ENCODE results near the gene RGS6. TPM values are rescaled to one million over a fixed set of nuclear protein-coding genes. Genes with fewer than 3 reads are reported as not detected.

Gene RGS6
- total RNA-seq, 2 experiments from 2014 or later: not detected

DNA sequence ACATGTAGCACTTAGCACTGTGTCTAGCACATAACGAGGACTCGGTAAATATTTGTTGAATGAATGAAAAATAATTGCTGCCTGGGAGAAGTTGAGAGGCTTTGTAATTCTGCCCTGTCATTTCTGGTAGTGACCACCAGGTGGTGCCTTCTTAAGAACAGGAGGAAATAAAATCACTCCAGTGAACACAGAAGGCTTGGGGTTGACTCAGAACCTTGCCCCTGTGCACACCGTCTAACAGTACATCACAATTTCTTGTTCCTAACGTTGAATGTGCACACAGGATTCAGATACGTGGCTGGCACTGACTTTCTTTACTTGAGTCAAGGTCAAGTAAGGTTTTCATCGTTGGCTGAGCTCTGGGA lies 91.8 kb downstream of the RGS6 start:
- intact Hi-C loops (cut with micrococcal nuclease): loop anchor here (5.0 kb wide), 1 partner anchor 398 kb away; no protein-coding TSS in a partner anchor
- Mint-ChIP-seq H3K36me3 (ENCODE audit: low read depth) (no peaks in the 10 kb centered on the region), H3K9me3 (no peaks in the 10 kb centered on the region), H3K4me3 (no peak overlapping the region), H3K27ac (no peak overlapping the region), H3K4me1 (ENCODE audit: low read depth) (peaks cover 5% of the 10 kb centered on the region), H3K27me3 (peaks cover 18% of the 10 kb centered on the region)
- ChIA-PET POLR2A (no interaction called here), CTCF (interaction anchor here (0.8 to 2.3 kb wide), 17 partner anchors 11 to 453 kb away, joined by 3 to 9 read pairs (median 3); partner anchors contain the start of gene RGS6)
- ATAC-seq (peak; percentile 94), DNase-seq (peak; percentile 65)
- TF ChIP-seq, protein P1, sequence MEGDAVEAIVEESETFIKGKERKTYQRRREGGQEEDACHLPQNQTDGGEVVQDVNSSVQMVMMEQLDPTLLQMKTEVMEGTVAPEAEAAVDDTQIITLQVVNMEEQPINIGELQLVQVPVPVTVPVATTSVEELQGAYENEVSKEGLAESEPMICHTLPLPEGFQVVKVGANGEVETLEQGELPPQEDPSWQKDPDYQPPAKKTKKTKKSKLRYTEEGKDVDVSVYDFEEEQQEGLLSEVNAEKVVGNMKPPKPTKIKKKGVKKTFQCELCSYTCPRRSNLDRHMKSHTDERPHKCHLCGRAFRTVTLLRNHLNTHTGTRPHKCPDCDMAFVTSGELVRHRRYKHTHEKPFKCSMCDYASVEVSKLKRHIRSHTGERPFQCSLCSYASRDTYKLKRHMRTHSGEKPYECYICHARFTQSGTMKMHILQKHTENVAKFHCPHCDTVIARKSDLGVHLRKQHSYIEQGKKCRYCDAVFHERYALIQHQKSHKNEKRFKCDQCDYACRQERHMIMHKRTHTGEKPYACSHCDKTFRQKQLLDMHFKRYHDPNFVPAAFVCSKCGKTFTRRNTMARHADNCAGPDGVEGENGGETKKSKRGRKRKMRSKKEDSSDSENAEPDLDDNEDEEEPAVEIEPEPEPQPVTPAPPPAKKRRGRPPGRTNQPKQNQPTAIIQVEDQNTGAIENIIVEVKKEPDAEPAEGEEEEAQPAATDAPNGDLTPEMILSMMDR (IDR thresholded peaks at IDR 0.05): peak; percentile 70

DNA sequence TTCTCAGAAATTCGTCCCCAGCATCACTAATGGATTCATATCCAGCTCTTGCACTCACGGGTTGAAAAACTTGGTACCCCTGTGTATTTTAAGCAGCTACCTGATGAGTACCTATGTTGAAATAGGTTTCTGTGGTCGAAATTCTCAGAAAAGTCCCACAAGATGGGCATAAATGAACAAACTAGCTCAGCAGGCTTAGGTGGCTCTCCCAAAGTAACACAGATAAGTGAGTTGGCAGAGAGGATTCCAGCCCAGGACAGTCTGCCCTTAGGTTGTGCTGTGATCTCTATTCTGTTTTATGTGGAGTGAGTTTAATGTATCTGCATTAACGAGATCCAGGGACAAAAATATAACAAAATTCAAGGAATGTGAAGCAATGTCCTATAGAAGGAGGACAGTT lies 92.3 kb downstream of the RGS6 start:
- ChIA-PET CTCF (interaction anchor here (0.7 to 2.1 kb wide), 11 partner anchors 15 to 409 kb away, joined by 3 to 9 read pairs (median 3); partner anchors contain the start of gene RGS6), POLR2A (no interaction called here)
- intact Hi-C loops (cut with micrococcal nuclease): loop anchor here (5.0 kb wide), 1 partner anchor 398 kb away; no protein-coding TSS in a partner anchor
- no peak overlapping the region for H3K4me3 Mint-ChIP-seq
- peaks cover 5% of the 10 kb centered on the region for H3K4me1 Mint-ChIP-seq (ENCODE audit: low read depth)
- H3K36me3 Mint-ChIP-seq (ENCODE audit: low read depth): no peaks in the 10 kb centered on the region
- H3K27me3 Mint-ChIP-seq: peaks cover 18% of the 10 kb centered on the region
- no peak for DNase-seq
- H3K27ac Mint-ChIP-seq: no peak overlapping the region
- ATAC-seq: no peak
- H3K9me3 Mint-ChIP-seq: no peaks in the 10 kb centered on the region
- TF ChIP-seq, protein P1 (IDR thresholded peaks at IDR 0.05): no peak

DNA sequence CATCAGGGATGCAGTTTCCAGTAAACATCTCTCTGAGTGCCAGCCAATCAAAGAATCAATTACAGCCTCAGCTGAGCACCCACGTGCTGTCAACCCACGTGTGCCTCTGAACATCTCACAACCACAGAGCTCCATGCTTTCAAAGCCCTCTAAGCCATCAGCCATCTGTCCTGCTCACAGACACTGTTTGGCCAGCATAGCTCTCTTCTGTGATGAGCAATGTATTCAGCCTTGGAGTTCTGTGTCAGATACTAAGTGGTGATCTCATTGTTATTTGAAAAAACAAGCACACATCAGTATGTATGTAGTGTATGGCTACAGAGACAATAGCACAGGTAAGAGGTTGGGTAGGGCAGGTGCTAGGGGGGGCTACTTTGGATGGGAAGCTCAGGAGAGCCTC lies 94.3 kb downstream of the RGS6 start:
- H3K27me3 Mint-ChIP-seq: peaks cover 16% of the 10 kb centered on the region
- no peak overlapping the region for H3K4me3 Mint-ChIP-seq
- no peak overlapping the region for H3K27ac Mint-ChIP-seq
- H3K36me3 Mint-ChIP-seq (ENCODE audit: low read depth): no peaks in the 10 kb centered on the region
- H3K4me1 Mint-ChIP-seq (ENCODE audit: low read depth): peaks cover 5% of the 10 kb centered on the region
- H3K9me3 Mint-ChIP-seq: no peaks in the 10 kb centered on the region
- intact Hi-C loops (cut with micrococcal nuclease): no loop called here
- ATAC-seq: no peak
- no peak for DNase-seq
- ChIA-PET CTCF (no interaction called here), POLR2A (no interaction called here)
- TF ChIP-seq, protein P1 (IDR thresholded peaks at IDR 0.05): no peak

DNA sequence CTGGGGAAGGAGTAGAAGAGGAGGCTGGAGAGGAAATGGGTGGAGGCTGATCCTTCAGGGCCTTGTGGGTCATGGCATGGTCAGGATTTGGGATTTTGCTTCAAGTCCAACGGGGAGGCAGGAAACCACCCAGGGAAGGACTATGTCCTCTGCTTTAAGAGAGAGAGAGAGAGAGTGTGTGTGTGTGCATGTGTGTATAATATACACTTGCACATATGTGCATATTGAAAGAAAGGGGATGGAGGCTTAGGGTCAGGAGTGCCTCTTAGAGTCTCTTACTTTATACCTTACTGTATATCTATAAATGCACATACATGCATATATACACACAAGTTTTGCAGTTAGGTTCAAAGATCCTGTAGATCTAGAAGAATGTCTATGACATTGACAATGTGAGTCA lies 94.8 kb downstream of the RGS6 start:
- Mint-ChIP-seq H3K4me3 (no peak overlapping the region), H3K4me1 (ENCODE audit: low read depth) (peaks cover 5% of the 10 kb centered on the region), H3K27ac (no peak overlapping the region), H3K9me3 (no peaks in the 10 kb centered on the region), H3K36me3 (ENCODE audit: low read depth) (no peaks in the 10 kb centered on the region), H3K27me3 (peaks cover 13% of the 10 kb centered on the region)
- intact Hi-C loops (cut with micrococcal nuclease): no loop called here
- CTCF ChIA-PET: no interaction called here
- TF ChIP-seq, protein P1 (IDR thresholded peaks at IDR 0.05): no peak
- ATAC-seq (no peak), DNase-seq (no peak)
- POLR2A ChIA-PET: no interaction called here

DNA sequence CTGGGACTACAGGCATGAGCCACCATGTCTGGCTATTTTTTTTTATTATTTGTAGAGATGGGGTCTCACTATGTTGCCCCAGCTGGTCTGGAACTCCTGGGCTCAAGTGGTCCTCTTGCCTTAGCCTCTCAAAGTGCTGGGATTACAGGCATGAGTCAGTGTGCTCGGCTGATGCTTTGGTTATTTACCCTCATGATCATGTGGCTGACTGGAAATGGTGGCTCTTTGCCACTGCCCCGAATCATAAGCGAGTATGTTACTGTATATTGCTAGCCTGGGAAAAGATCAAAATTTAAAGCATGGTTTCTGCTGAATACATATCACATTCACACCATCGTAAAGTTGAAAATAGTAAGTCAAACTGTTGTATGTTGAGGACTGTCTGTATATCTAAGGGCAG lies 101.1 kb downstream of the RGS6 start:
- ATAC-seq (no peak), DNase-seq (no peak)
- Mint-ChIP-seq H3K9me3 (no peaks in the 10 kb centered on the region), H3K27ac (no peak overlapping the region), H3K4me1 (ENCODE audit: low read depth) (no peaks in the 10 kb centered on the region), H3K27me3 (peaks cover 12% of the 10 kb centered on the region), H3K4me3 (no peak overlapping the region), H3K36me3 (ENCODE audit: low read depth) (no peaks in the 10 kb centered on the region)
- CTCF ChIA-PET: no interaction called here
- POLR2A ChIA-PET: no interaction called here
- intact Hi-C loops (cut with micrococcal nuclease): no loop called here
- TF ChIP-seq, protein P1 (IDR thresholded peaks at IDR 0.05): no peak

All from activated CD8-positive, alpha-beta T cell treated with anti-CD3 and anti-CD28 coated beads for 36 hours (primary cell).